Neural cell (in vitro differentiated cells): ENCODE data around the gene GPR62.

Source experiments
- CTCF ChIP-seq: fragments of 450-650 bp; IDR thresholded peaks from 2 replicates; pipeline ENCODE4 v1.5.1; 2014; ENCODE audit warnings: antibody characterized with exemption, mild to moderate bottlenecking, moderate library complexity; ENCODE audit not compliant: poor library complexity, severe bottlenecking
- REST ChIP-seq: IDR thresholded peaks from 2 replicates; pipeline ENCODE4 v1.6.1; 2012; ENCODE audit warnings: borderline replicate concordance

DNA sequence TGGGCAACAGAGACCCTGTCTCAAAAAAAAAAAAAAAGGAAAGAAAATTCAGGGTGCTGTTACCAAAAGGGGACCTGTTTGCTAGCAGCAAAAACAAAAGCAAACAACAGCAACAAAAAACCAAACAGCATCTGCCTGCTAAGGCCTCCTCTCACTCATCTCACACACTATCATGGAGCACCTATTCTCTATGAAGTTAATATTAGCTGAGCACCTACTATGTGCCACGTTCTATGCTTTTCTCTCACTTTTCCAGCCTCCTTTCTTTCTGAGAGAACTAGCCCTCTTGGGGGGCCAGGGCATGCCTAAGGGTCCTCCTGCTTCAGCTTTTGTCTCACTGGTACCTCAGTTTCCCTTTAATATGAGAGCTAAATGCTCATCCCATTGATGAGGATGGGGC is 468 bp upstream of the GPR62 start:
- no peak for TF ChIP-seq REST
- TF ChIP-seq CTCF, result no peak
